OCI-LY1 (cell line): ENCODE measurements around the gene MPP3.

Source experiments
- EZH2 ChIP-seq: fragments of 200-600 bp; sonication (generic), shearing (Covaris generic); IDR thresholded peaks from 2 replicates; pipeline ENCODE4 v1.8.0; 2017; ENCODE audit warnings: borderline replicate concordance, mixed run types, mild to moderate bottlenecking, antibody characterized with exemption, low read length, moderate library complexity, mixed read lengths
- TF ChIP-seq, protein P1 (sequence below): fragments of 200-600 bp; sonication (generic), shearing (Covaris generic); IDR thresholded peaks from 2 replicates; pipeline ENCODE4 v1.5.1; 2017; ENCODE audit warnings: mild to moderate bottlenecking, antibody characterized with exemption, low read length, moderate library complexity, mixed read lengths

DNA sequence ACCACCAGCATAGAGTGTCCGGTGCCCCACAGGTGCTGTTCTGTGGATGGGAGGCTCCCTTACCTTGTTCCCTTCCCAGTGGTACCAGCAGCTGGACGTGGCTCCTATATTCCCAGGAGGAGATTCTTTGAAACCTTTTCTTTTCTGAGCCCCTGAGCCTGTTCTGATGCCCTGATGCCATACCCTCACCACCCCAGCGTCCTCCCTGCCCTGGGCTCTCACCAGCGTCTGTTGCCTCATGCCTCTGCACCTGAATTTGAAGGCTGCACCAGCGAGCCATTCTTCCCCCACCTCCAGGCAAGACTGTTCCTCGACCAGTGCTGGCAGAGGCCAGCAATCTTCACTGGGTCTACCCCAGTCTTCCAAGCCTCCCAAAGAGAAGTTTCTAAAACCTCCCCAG is 74.9 kb downstream of the MPP3 start:
- TF ChIP-seq, protein P1, sequence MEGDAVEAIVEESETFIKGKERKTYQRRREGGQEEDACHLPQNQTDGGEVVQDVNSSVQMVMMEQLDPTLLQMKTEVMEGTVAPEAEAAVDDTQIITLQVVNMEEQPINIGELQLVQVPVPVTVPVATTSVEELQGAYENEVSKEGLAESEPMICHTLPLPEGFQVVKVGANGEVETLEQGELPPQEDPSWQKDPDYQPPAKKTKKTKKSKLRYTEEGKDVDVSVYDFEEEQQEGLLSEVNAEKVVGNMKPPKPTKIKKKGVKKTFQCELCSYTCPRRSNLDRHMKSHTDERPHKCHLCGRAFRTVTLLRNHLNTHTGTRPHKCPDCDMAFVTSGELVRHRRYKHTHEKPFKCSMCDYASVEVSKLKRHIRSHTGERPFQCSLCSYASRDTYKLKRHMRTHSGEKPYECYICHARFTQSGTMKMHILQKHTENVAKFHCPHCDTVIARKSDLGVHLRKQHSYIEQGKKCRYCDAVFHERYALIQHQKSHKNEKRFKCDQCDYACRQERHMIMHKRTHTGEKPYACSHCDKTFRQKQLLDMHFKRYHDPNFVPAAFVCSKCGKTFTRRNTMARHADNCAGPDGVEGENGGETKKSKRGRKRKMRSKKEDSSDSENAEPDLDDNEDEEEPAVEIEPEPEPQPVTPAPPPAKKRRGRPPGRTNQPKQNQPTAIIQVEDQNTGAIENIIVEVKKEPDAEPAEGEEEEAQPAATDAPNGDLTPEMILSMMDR: no peak
- TF ChIP-seq EZH2: no peak
